Ovary (tissue), 9 donors: ENCODE results near the gene DNAI2. TPM values are rescaled to one million over a fixed set of nuclear protein-coding genes. Genes with fewer than 3 reads are reported as not detected.
"Not testable (repeated sequence)": the region's sequence is repeated elsewhere in the genome, so short reads cannot be mapped to it uniquely, and the experiment has no call there.

Experiments
- DNase-seq, 5 donors: peaks; one replicate each; pipeline ENCODE4 v3.0.0-alpha.2; 2019 to 2020
- H3K27ac ChIP-seq, 2 donors: fragments of 200-600 bp; one replicate each; pipeline versions ENCODE4 v1.5.1 to v1.8.0; 2019 to 2022
- H3K27me3 ChIP-seq: fragments of 200-600 bp; one replicate; pipeline ENCODE4 v1.8.0; 2022
- H3K36me3 ChIP-seq: fragments of 200-600 bp; sonication (generic); one replicate; pipeline ENCODE4 v1.5.1; 2019
- H3K4me1 ChIP-seq: one replicate; pipeline ENCODE4 v1.8.1; 2013; ENCODE audit warnings: mild to moderate bottlenecking, moderate library complexity; ENCODE audit not compliant: insufficient read depth
- H3K4me3 ChIP-seq: fragments of 200-600 bp; sonication (generic); one replicate; pipeline ENCODE4 v1.5.1; 2017
- H3K9me3 ChIP-seq, 2 donors: fragments of 200-600 bp in 1 of 2; sonication (generic) in 1 of 2; one replicate each; pipeline versions ENCODE4 v1.5.1 to v1.8.1; 2013 to 2019; ENCODE audit warnings: mild to moderate bottlenecking in 1 of 2, moderate library complexity in 1 of 2
- EP300 ChIP-seq: sonication (generic); formaldehyde crosslinking; IDR thresholded peaks from one replicate; pipeline ENCODE4 v1.6.1; 2017; ENCODE audit warnings: antibody characterized with exemption
- POLR2A ChIP-seq: fragments of 450-650 bp; IDR thresholded peaks from one replicate; pipeline ENCODE4 v1.6.1; 2017; ENCODE audit warnings: antibody characterized with exemption, mild to moderate bottlenecking, moderate library complexity
- WGBS, 3 donors: extraction: QIAGEN DNeasy Blood & Tissue Kit in 1 of 3; methylation state at CpG; one replicate each; pipeline versions ENCODE4 v1.1.5 to v1.1.7; 2013 to 2017; 5-methylcytosine and 5-hydroxymethylcytosine counted together
- intact Hi-C, 4 donors: fragments of 100-400 bp; cut with DNase I; formaldehyde crosslinking; loops; one replicate each; pipeline versions ENCODE4 v1.11.0 to v1.15.1; 2022 to 2023
- polyA plus RNA-seq, 2 donors: library from polyadenylated mRNA; stranded (reverse); fragments of 200-250 nt in 1 of 2; fragments of 350-450 nt in 1 of 2; fragmentation: Illumina TruSeq in 1 of 2; extraction: RNeasy Lipid Tissue Mini Kit (QIAGEN cat#74804) in 1 of 2; gene quantifications; one replicate each; pipeline ENCODE4 v1.2.3, GENCODE V29; 2013 to 2014
- total RNA-seq, 7 donors: library from RNA; depleted of rRNA in 2 of 7; stranded (reverse); fragments of >200 nt in 2 of 7; fragmentation: NEBNext Ultra II Directional in 3 of 7; extraction: Animal tissue kit (Norgen Biotek cat#: 25700) in 3 of 7; gene quantifications; one replicate each; pipeline versions ENCODE4 v1.1.0 to v1.2.4, GENCODE V29; 2016 to 2023
- TF ChIP-seq, protein P1 (sequence below), 3 donors: fragments of 450-650 bp in 2 of 3; fragments of 200-600 bp in 1 of 3; IDR thresholded peaks; one replicate each; pipeline versions ENCODE4 v1.5.1 to v1.8.0; 2016 to 2022; ENCODE audit warnings: antibody characterized with exemption in 3 of 3, mild to moderate bottlenecking in 1 of 3
- donor health status: DM: no; HTN: no; CAD: no; lungs with moderate emphysema.
- donor health status: DM: no; HTN: no; CAD: no.
- donor health status: Bipolar disorder and iron deficiency.
- donor health status: DM: yes; HTN: yes; CAD: no.
- donor health status: DM: no; HTN: no; CAD: no.
- donor health status: DM: yes; HTN: yes; CAD: no.

Gene DNAI2
- total and polyA plus RNA-seq, 9 donors = 0.07 to 12.2 (median 0.66) TPM; not detected in 3

GRCh38 chr17:74274709-74275340, 791 bp downstream of the DNAI2 start:
- Histone ChIP-seq H3K27me3 (no peaks in the 10 kb centered on the region), H3K4me1 (peaks cover 15% of the 10 kb centered on the region), H3K4me3 (no peak overlapping the region), H3K36me3 (no peaks in the 10 kb centered on the region), H3K27ac (no peak overlapping the region), H3K9me3 (no peaks in the 10 kb centered on the region)
- DNase-seq = no peak
- 40 to 50% (median 43%) methylated on average over 14 of the region's 14 CpGs for WGBS, 3 donors
- intact Hi-C loops = loop anchor here in 1 of 4 donors (5.0 kb wide), 1 partner anchor 63 kb away; the partner anchor contains the start of gene TTYH2
- TF ChIP-seq, protein P1, sequence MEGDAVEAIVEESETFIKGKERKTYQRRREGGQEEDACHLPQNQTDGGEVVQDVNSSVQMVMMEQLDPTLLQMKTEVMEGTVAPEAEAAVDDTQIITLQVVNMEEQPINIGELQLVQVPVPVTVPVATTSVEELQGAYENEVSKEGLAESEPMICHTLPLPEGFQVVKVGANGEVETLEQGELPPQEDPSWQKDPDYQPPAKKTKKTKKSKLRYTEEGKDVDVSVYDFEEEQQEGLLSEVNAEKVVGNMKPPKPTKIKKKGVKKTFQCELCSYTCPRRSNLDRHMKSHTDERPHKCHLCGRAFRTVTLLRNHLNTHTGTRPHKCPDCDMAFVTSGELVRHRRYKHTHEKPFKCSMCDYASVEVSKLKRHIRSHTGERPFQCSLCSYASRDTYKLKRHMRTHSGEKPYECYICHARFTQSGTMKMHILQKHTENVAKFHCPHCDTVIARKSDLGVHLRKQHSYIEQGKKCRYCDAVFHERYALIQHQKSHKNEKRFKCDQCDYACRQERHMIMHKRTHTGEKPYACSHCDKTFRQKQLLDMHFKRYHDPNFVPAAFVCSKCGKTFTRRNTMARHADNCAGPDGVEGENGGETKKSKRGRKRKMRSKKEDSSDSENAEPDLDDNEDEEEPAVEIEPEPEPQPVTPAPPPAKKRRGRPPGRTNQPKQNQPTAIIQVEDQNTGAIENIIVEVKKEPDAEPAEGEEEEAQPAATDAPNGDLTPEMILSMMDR (IDR thresholded peaks at IDR 0.05) = no peak
- TF ChIP-seq POLR2A = no peak
- no peak for TF ChIP-seq EP300

GRCh38 chr17:74276051-74276476, 2.0 kb downstream of the DNAI2 start:
- Histone ChIP-seq H3K27me3 (no peaks in the 10 kb centered on the region), H3K9me3 (no peaks in the 10 kb centered on the region), H3K27ac (peak overlapping the region in 1 of 2 donors; percentile 44), H3K36me3 (no peaks in the 10 kb centered on the region), H3K4me1 (peaks cover 13% of the 10 kb centered on the region), H3K4me3 (no peak overlapping the region)
- intact Hi-C loops = loop anchor here in 2 of 4 donors (2.0 to 5.0 kb wide), 2 partner anchors 61 to 64 kb away; partner anchors contain the start of gene TTYH2 (in 1 of the 2)
- WGBS, 3 donors = 4 to 8% (median 6%) methylated on average over 12 of the region's 12 CpGs
- peak; percentile 69 to 78 (median 74) for DNase-seq
- no peak for TF ChIP-seq EP300
- TF ChIP-seq POLR2A = no peak
- TF ChIP-seq, protein P1 (IDR thresholded peaks at IDR 0.05) = no peak

DNA sequence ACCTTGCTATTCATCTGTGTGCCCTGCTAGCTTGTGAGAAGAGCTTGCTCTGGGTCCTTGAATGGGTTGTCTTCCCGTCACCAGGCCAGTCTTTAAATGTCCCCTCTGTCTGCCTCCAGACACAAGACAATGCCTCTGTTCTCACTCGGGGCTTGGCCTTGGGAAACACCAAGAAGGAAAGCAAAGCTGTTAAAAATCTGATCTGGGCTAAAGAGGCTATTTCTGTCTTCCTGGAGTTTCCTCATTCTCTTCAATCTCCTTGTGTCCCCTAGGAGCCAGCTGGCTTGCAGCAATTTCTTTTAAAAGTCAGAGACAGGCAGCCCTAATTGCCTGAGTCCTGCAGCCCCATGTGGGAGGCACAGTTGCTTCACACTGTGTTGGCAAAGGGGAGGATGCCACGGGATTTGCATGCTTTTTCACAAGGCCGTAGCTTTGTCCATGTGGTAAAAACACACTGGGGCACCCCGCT, 2.5 kb downstream of the DNAI2 start:
- TF ChIP-seq POLR2A (no peak), EP300 (no peak)
- TF ChIP-seq, protein P1 (IDR thresholded peaks at IDR 0.05) = no peak
- 20 to 22% (median 21%) methylated on average over 5 of the region's 5 CpGs for WGBS, 3 donors
- H3K4me3 ChIP-seq = no peak overlapping the region
- intact Hi-C loops = loop anchor here in 2 of 4 donors (2.0 to 5.0 kb wide), 2 partner anchors 62 to 64 kb away; partner anchors contain the start of gene TTYH2 (in 1 of the 2)
- H3K36me3 ChIP-seq = no peaks in the 10 kb centered on the region
- DNase-seq = peak in 3 of 5 donors; percentile 34 to 57 (median 46)
- H3K27ac ChIP-seq = peak overlapping the region in 1 of 2 donors; percentile 44
- H3K4me1 ChIP-seq = peaks cover 13% of the 10 kb centered on the region
- H3K9me3 ChIP-seq = no peaks in the 10 kb centered on the region
- H3K27me3 ChIP-seq = no peaks in the 10 kb centered on the region

GRCh38 chr17:74277935-74278334, 3.9 kb downstream of the DNAI2 start:
- no peak for TF ChIP-seq EP300
- no peak for TF ChIP-seq POLR2A
- TF ChIP-seq, protein P1 (IDR thresholded peaks at IDR 0.05) = no peak
- Histone ChIP-seq H3K4me3 (no peak overlapping the region), H3K27me3 (no peaks in the 10 kb centered on the region), H3K27ac (no peak overlapping the region), H3K4me1 (peaks cover 13% of the 10 kb centered on the region), H3K36me3 (no peaks in the 10 kb centered on the region), H3K9me3 (no peaks in the 10 kb centered on the region)
- no peak for DNase-seq
- 74 to 83% (median 80%) methylated on average over 1 of the region's 1 CpG for WGBS, 3 donors
- intact Hi-C loops = loop anchor here in 2 of 4 donors (2.0 to 5.0 kb wide), 2 partner anchors 63 to 66 kb away; partner anchors contain the start of gene TTYH2 (in 1 of the 2)

GRCh38 chr17:74279617-74280016, 5.6 kb downstream of the DNAI2 start:
- H3K27me3 ChIP-seq, H3K9me3 ChIP-seq, H3K4me3 ChIP-seq, H3K27ac ChIP-seq, DNase-seq, H3K36me3 ChIP-seq: not testable (repeated sequence)
- intact Hi-C loops = loop anchor here in 1 of 4 donors (5.0 kb wide), 1 partner anchor 67 kb away; the partner anchor contains the start of gene TTYH2
- peaks cover 13% of the 10 kb centered on the region for H3K4me1 ChIP-seq
- WGBS, 3 donors = 80 to 94% (median 85%) methylated on average over 7 of the region's 7 CpGs
